HCT116 (cell line): Measurements from ENCODE around the gene CERT1. TPM values are rescaled to one million over a fixed set of nuclear protein-coding genes. Genes with fewer than 3 reads are reported as not detected.

Experiments
- ATAC-seq: fragments of 200-7000 bp; cut with Tn5 transposase; 2 replicates; pipeline ENCODE4 v1.9.1; 2020; ENCODE audit warnings: mild to moderate bottlenecking, moderate library complexity
- BruUV-seq: library from RNA; stranded (reverse); fragments of 400-500 nt; replicated peaks from 2 replicates; lab custom pipeline; 2021; lab: Mats Ljungman, UMichigan
- CTCF ChIA-PET: fragments of 300-600 bp; sonication (Branson Sonifier 250); formaldehyde crosslinking; loops from one replicate; lab custom pipeline; 2021; ENCODE audit warnings: antibody characterized with exemption; lab: Charles Lee
- POLR2A ChIA-PET: fragments of 300-600, 350-600 bp; sonication (Branson Sonifier 250); formaldehyde crosslinking; loops from one replicate; lab custom pipeline; 2021; ENCODE audit warnings: antibody characterized with exemption; lab: Charles Lee
- RAD21 ChIA-PET, 2 experiments: fragments of 300-600 bp; sonication (Branson Sonifier 250); formaldehyde crosslinking; loops; one replicate each; lab custom pipeline; 2023; ENCODE audit warnings: low total read pairs in 2 of 2; ENCODE audit not compliant: uncharacterized antibody in 2 of 2, unreplicated experiment in 2 of 2, low non-redundant PET in 1 of 2; lab: Charles Lee
- DNase-seq: peaks from one replicate; pipeline ENCODE4 v3.0.0-alpha.2; 2010; ENCODE audit warnings: low read depth, low spot score
- H2AFZ ChIP-seq: fragments of 200-600 bp; shearing (Covaris generic), sonication (generic); 2 replicates; pipeline ENCODE4 v1.6.1; 2017; ENCODE audit warnings: low read depth, mixed run types, mixed read lengths, antibody characterized with exemption, low read length; ENCODE audit not compliant: poor library complexity, severe bottlenecking
- H3K27ac ChIP-seq: 2 replicates; pipeline ENCODE4 v1.5.1; 2012; ENCODE audit warnings: low read depth, low read length
- H3K27me3 ChIP-seq: fragments of 200-600 bp; sonication (generic); 2 replicates; pipeline ENCODE4 v1.6.1; 2016; ENCODE audit warnings: mixed run types, low read length, mixed read lengths; ENCODE audit not compliant: insufficient read depth
- H3K36me3 ChIP-seq, 2 experiments: fragments of 200-500 bp in 1 of 2; fragments of 200-600 bp in 1 of 2; sonication (Bioruptor generic) in 1 of 2; sonication (generic) in 1 of 2; 2 replicates each; pipeline versions ENCODE4 v1.5.1 to v1.6.1; 2014 to 2016; ENCODE audit warnings: low read length in 2 of 2, inconsistent platforms in 1 of 2, mixed read lengths in 1 of 2, mixed run types in 1 of 2; ENCODE audit not compliant: insufficient read depth in 2 of 2, control insufficient read depth in 1 of 2
- H3K4me1 ChIP-seq, 2 experiments: fragments of 200-600 bp in 1 of 2; sonication (generic) in 1 of 2; 2 replicates each; pipeline versions ENCODE4 v1.5.1 to v1.6.1; 2012 to 2017; ENCODE audit warnings: low read length in 2 of 2, inconsistent platforms in 1 of 2, mild to moderate bottlenecking in 1 of 2, mixed read lengths in 1 of 2, mixed run types in 1 of 2, moderate library complexity in 1 of 2; ENCODE audit not compliant: insufficient read depth in 2 of 2, control insufficient read depth in 1 of 2
- H3K4me2 ChIP-seq: fragments of 200-600 bp; sonication (generic); 2 replicates; pipeline ENCODE4 v1.6.1; 2017; ENCODE audit warnings: mixed run types, low read length, mixed read lengths
- H3K4me3 ChIP-seq, 2 experiments: fragments of 200-600 bp in 1 of 2; sonication (generic) in 1 of 2; replicated peaks in 1 of 2; 2 replicates each; pipeline ENCODE4 v1.5.1; 2011 to 2016; ENCODE audit warnings: low read length in 2 of 2, control low read depth in 1 of 2, low read depth in 1 of 2, mild to moderate bottlenecking in 1 of 2, mixed read lengths in 1 of 2, mixed run types in 1 of 2
- H3K79me2 ChIP-seq: fragments of 200-600 bp; sonication (generic); 2 replicates; pipeline ENCODE4 v1.6.1; 2017; ENCODE audit warnings: mild to moderate bottlenecking, mixed run types, low read length, moderate library complexity, mixed read lengths; ENCODE audit not compliant: insufficient read depth
- H3K9ac ChIP-seq: fragments of 200-600 bp; sonication (generic); 2 replicates; pipeline ENCODE4 v1.6.1; 2016; ENCODE audit warnings: low read length, mixed read lengths
- H3K9me2 ChIP-seq: fragments of 200-600 bp; sonication (generic), shearing (Covaris generic); 2 replicates; pipeline ENCODE4 v1.6.1; 2017; ENCODE audit warnings: mixed run types, mild to moderate bottlenecking, moderate library complexity; ENCODE audit not compliant: insufficient read depth
- H3K9me3 ChIP-seq, 2 experiments: fragments of 200-500 bp in 1 of 2; fragments of 200-600 bp in 1 of 2; sonication (Bioruptor generic) in 1 of 2; sonication (generic) in 1 of 2; 2 replicates each; pipeline ENCODE4 v1.6.1; 2014 to 2017; ENCODE audit warnings: low read length in 2 of 2, mixed read lengths in 2 of 2, inconsistent platforms in 1 of 2, low read depth in 1 of 2, mild to moderate bottlenecking in 1 of 2, mixed run types in 1 of 2, moderate library complexity in 1 of 2; ENCODE audit not compliant: control insufficient read depth in 1 of 2, insufficient read depth in 1 of 2
- H4K20me1 ChIP-seq: fragments of 200-600 bp; sonication (generic), shearing (Covaris generic); 2 replicates; pipeline ENCODE4 v1.6.1; 2017; ENCODE audit warnings: mixed run types, mild to moderate bottlenecking, moderate library complexity; ENCODE audit not compliant: insufficient read depth
- ATF3 ChIP-seq: IDR thresholded peaks from 2 replicates; pipeline ENCODE4 v1.6.1; 2012
- CEBPB ChIP-seq: IDR thresholded peaks from 2 replicates; pipeline ENCODE4 v1.6.1; 2012; ENCODE audit warnings: low read depth
- EGR1 ChIP-seq: IDR thresholded peaks from 2 replicates; pipeline ENCODE4 v1.6.1; 2012; ENCODE audit warnings: low read depth
- ELF1 ChIP-seq: IDR thresholded peaks from 2 replicates; pipeline ENCODE4 v1.6.1; 2012; ENCODE audit warnings: low read depth, borderline replicate concordance
- EZH2 ChIP-seq: fragments of 200-600 bp; sonication (generic); IDR thresholded peaks from 2 replicates; pipeline ENCODE4 v1.6.1; 2017; ENCODE audit warnings: antibody characterized with exemption, mixed run types
- EZH2phosphoT487 ChIP-seq: fragments of 200-600 bp; IDR thresholded peaks from 2 replicates; pipeline ENCODE4 v1.6.1; 2018; ENCODE audit warnings: antibody characterized with exemption, borderline replicate concordance
- FOSL1 ChIP-seq: IDR thresholded peaks from 2 replicates; pipeline ENCODE4 v1.6.1; 2012; ENCODE audit warnings: low read depth
- JUND ChIP-seq: IDR thresholded peaks from 2 replicates; pipeline ENCODE4 v1.6.1; 2012
- MAX ChIP-seq: IDR thresholded peaks from 2 replicates; pipeline ENCODE4 v1.6.1; 2012
- POLR2A ChIP-seq: IDR thresholded peaks from 2 replicates; pipeline ENCODE4 v1.7.0; 2011; ENCODE audit warnings: borderline replicate concordance; ENCODE audit not compliant: insufficient read depth, insufficient read length; ENCODE audit errors: extremely low read depth
- POLR2AphosphoS5 ChIP-seq: IDR thresholded peaks from 2 replicates; pipeline ENCODE4 v1.6.1; 2011; ENCODE audit warnings: mild to moderate bottlenecking, low read depth, low read length, moderate library complexity
- RAD21 ChIP-seq: IDR thresholded peaks from 2 replicates; pipeline ENCODE4 v1.6.1; 2012; ENCODE audit warnings: low read depth, mild to moderate bottlenecking
- SIN3A ChIP-seq: IDR thresholded peaks from 2 replicates; pipeline ENCODE4 v1.6.1; 2012; ENCODE audit warnings: low read depth
- SP1 ChIP-seq: IDR thresholded peaks from 2 replicates; pipeline ENCODE4 v1.6.1; 2012; ENCODE audit warnings: low read depth
- SRF ChIP-seq: IDR thresholded peaks from 2 replicates; pipeline ENCODE4 v1.6.1; 2012; ENCODE audit warnings: low read depth
- TCF7L2 ChIP-seq: IDR thresholded peaks from 2 replicates; pipeline ENCODE4 v1.7.0; 2011; ENCODE audit warnings: borderline replicate concordance, inconsistent platforms; ENCODE audit not compliant: insufficient read depth, insufficient read length; ENCODE audit errors: extremely low read depth
- YY1 ChIP-seq: IDR thresholded peaks from 2 replicates; pipeline ENCODE4 v1.6.1; 2011; ENCODE audit warnings: low read length, low read depth, moderate library complexity, mild to moderate bottlenecking; ENCODE audit not compliant: insufficient replicate concordance; ENCODE audit errors: extremely low read depth
- ZBTB33 ChIP-seq: IDR thresholded peaks from 2 replicates; pipeline ENCODE4 v1.6.1; 2011; ENCODE audit warnings: mild to moderate bottlenecking, low read length, moderate library complexity; ENCODE audit not compliant: insufficient replicate concordance; ENCODE audit errors: extremely low read depth
- ZNF274 ChIP-seq: fragments of 200-500 bp; sonication (Bioruptor generic); IDR thresholded peaks from 2 replicates; pipeline ENCODE4 v1.6.1; 2014; ENCODE audit warnings: mild to moderate bottlenecking, low read depth, low read length, inconsistent platforms
- intact Hi-C: fragments of 100-400 bp; cut with micrococcal nuclease; formaldehyde crosslinking; loops from 2 replicates; pipeline ENCODE4 v1.10.0; 2022
- total RNA-seq: library from RNA; stranded (reverse); gene quantifications from one replicate; pipeline ENCODE4 v1.2.1, GENCODE V29; 2021; ENCODE audit not compliant: unreplicated experiment
- TF ChIP-seq, protein P1 (sequence below), 3 experiments: fragments of 200-600 bp in 1 of 3; sonication (generic) in 1 of 3; IDR thresholded peaks in 2 of 3; conservative IDR thresholded peaks in 1 of 3; 2 replicates each; pipeline ENCODE4 v1.5.1; 2012 to 2017; ENCODE audit warnings: low read depth in 2 of 3, low read length in 2 of 3, antibody characterized with exemption in 1 of 3, borderline replicate concordance in 1 of 3, control low read depth in 1 of 3, mild to moderate bottlenecking in 1 of 3, mixed read lengths in 1 of 3, mixed run types in 1 of 3, moderate library complexity in 1 of 3; ENCODE audit not compliant: insufficient read depth in 1 of 3

The CERT1 gene
- total RNA-seq, 1 experiment from 2014 or later = 22.8 TPM

GRCh38 chr5:75367401-75367800 lies 144.0 kb downstream of the CERT1 start:
- H3K9me3 ChIP-seq = no peaks in the 10 kb centered on the region
- H3K4me1 ChIP-seq = no peaks in the 10 kb centered on the region
- POLR2A ChIA-PET = interaction anchor here (1.4 kb wide), 1 partner anchor 30 kb away, joined by 4 read pairs; the partner anchor contains the start of gene HMGCR
- no TSS peak for BruUV-seq
- RAD21 ChIA-PET = no interaction called here
- H3K4me3 ChIP-seq = no peak overlapping the region
- TF ChIP-seq FOSL1 = no peak
- TF ChIP-seq MAX = no peak
- no peak for TF ChIP-seq CEBPB
- TF ChIP-seq POLR2AphosphoS5 = no peak
- TF ChIP-seq YY1 = no peak
- TF ChIP-seq EZH2phosphoT487 = no peak
- no peak for TF ChIP-seq TCF7L2
- no peak for TF ChIP-seq RAD21
- TF ChIP-seq, protein P1, sequence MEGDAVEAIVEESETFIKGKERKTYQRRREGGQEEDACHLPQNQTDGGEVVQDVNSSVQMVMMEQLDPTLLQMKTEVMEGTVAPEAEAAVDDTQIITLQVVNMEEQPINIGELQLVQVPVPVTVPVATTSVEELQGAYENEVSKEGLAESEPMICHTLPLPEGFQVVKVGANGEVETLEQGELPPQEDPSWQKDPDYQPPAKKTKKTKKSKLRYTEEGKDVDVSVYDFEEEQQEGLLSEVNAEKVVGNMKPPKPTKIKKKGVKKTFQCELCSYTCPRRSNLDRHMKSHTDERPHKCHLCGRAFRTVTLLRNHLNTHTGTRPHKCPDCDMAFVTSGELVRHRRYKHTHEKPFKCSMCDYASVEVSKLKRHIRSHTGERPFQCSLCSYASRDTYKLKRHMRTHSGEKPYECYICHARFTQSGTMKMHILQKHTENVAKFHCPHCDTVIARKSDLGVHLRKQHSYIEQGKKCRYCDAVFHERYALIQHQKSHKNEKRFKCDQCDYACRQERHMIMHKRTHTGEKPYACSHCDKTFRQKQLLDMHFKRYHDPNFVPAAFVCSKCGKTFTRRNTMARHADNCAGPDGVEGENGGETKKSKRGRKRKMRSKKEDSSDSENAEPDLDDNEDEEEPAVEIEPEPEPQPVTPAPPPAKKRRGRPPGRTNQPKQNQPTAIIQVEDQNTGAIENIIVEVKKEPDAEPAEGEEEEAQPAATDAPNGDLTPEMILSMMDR (IDR thresholded peaks at IDR 0.05 in 2 of 3, conservative IDR thresholded peaks at IDR 0.05 in 1 of 3; ENCODE audit: borderline replicate concordance in 1 of 3, insufficient read depth in 1 of 3, low read depth in 2 of 3, low read length in 2 of 3) = no peak
- no peak for TF ChIP-seq EZH2
- TF ChIP-seq SP1 = no peak
- TF ChIP-seq EGR1 = no peak
- no peak for TF ChIP-seq ZBTB33
- TF ChIP-seq ZNF274 = no peak
- TF ChIP-seq SRF = no peak
- no peak for TF ChIP-seq JUND
- no peak for TF ChIP-seq SIN3A
- TF ChIP-seq ATF3 = no peak
- TF ChIP-seq POLR2A = no peak
- TF ChIP-seq ELF1 = no peak
- H3K4me2 ChIP-seq = no peak overlapping the region
- H3K9ac ChIP-seq = no peak overlapping the region
- no peaks in the 10 kb centered on the region for H4K20me1 ChIP-seq
- no peaks in the 10 kb centered on the region for H3K27me3 ChIP-seq
- ATAC-seq (no peak), DNase-seq (no peak)
- no peak overlapping the region for H2AFZ ChIP-seq
- CTCF ChIA-PET = no interaction called here
- H3K36me3 ChIP-seq = no peaks in the 10 kb centered on the region
- H3K79me2 ChIP-seq = no peaks in the 10 kb centered on the region
- intact Hi-C loops = no loop called here
- H3K9me2 ChIP-seq = no peaks in the 10 kb centered on the region
- H3K27ac ChIP-seq = no peak overlapping the region
